Mesenteric fat pad (tissue), 1 donor: ENCODE results near the gene KCNB1. TPM values are rescaled to one million over a fixed set of nuclear protein-coding genes. Genes with fewer than 3 reads are reported as not detected.
"Not testable (repeated sequence)": the region's sequence is repeated elsewhere in the genome, so short reads cannot be mapped to it uniquely, and the experiment has no call there.

Experiments
- DNase-seq: peaks from one replicate; pipeline ENCODE4 v3.0.0-alpha.2; 2020; ENCODE audit warnings: low spot score
- total RNA-seq: library from RNA; stranded (reverse); fragmentation: NEBNext Ultra II Directional; extraction: Animal tissue kit (Norgen Biotek cat#: 25700); gene quantifications from one replicate; pipeline ENCODE4 v1.2.1, GENCODE V29; 2021
- donor health status: DM: yes; HTN: yes; CAD: no.

Gene KCNB1
- total RNA-seq, 1 donor from 2014 or later: 43.0 TPM

DNA sequence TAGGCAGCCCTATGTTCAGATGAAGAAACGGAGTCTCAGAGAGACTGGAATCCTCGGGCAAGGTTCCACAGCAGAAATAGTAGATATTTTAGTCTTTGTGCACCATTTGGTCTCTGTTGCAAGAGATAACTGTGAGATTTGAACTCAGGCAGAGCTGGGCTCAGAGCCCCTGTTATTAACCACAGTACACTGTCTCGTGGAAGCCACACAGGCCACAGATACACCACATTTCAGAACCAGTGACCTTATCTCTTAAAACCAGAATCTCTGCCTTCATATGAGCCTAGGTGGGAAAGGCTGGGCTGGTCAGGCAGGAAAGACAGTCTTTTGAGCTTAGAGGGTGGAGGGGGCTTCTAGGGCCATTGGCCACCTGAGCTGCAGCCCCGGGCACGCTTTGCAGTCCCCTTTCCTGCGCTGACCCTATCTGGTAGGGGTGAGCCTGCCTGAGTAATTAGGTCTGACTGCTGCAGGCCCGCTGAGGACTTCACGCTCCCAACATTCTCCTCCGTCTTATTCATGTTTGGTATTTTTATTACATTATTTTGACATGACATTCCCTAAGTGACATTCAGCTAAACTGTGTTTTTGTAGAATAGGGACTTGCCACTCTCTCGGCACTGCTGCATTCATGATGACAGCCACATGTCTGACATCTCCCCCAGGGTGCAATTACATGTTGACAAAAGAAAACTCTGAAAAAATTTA is 71.1 kb downstream of the KCNB1 start:
- DNase-seq: no peak

- not testable (repeated sequence) for DNase-seq
Measured at GRCh38 chr20:49409975-49410621, 72.4 kb downstream of the KCNB1 start.

- DNase-seq: no peak
Measured at GRCh38 chr20:49409302-49409974, 73.0 kb downstream of the KCNB1 start.

GRCh38 chr20:49408509-49409104 is 73.9 kb downstream of the KCNB1 start:
- no peak for DNase-seq

GRCh38 chr20:49406666-49407065 is 75.8 kb downstream of the KCNB1 start:
- DNase-seq: no peak

- DNase-seq: no peak
Measured at GRCh38 chr20:49405696-49406095, 76.8 kb downstream of the KCNB1 start.

GRCh38 chr20:49405062-49405683 is 77.3 kb downstream of the KCNB1 start:
- DNase-seq: no peak

- DNase-seq: no peak
Measured at GRCh38 chr20:49404461-49404860, 78.0 kb downstream of the KCNB1 start.

DNA sequence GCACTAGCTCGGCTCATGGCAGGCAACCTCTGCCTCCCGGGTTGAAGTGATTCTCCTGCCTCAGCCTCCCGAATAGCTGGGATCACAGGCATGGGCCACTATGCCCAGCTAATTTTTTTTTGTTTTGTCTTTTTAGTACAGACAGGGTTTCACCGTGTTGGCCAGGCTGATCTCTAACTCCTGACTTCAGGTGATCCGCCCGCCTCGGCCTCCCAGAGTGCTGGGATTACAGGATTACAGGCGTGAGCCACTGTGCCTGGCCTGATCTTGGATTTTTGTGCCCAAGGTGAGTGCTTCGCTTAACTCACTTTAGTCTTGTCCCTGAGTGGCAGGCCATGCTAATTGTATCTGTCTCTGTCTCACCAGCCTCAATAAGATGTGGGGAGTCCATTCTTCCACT is 78.6 kb downstream of the KCNB1 start:
- DNase-seq: no peak

GRCh38 chr20:49403012-49403411 is 79.5 kb downstream of the KCNB1 start:
- DNase-seq: no peak

DNA sequence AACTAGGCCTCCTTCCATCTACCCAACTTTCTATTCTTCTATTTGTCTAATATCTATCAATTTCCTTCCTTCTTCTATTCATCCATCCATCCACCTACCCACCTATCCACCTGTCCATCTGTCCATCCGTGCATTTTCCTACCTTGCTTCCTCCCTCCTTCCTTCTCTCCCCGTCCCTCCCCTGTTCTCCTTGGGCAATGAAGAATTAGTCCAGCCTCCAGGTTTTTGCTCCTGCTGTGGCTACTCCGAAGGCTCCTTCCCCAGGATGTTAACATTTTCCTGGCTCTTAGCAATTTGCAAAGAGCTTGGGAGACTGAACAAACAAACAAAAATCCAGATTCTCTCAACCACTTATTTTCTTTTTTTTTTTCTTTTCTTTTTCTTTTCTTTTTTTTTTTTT is 81.6 kb downstream of the KCNB1 start:
- no peak for DNase-seq

- DNase-seq: no peak
Measured at GRCh38 chr20:49400410-49400809, 82.1 kb downstream of the KCNB1 start.

- DNase-seq: no peak
Measured at GRCh38 chr20:49399329-49399728, 83.1 kb downstream of the KCNB1 start.

DNA sequence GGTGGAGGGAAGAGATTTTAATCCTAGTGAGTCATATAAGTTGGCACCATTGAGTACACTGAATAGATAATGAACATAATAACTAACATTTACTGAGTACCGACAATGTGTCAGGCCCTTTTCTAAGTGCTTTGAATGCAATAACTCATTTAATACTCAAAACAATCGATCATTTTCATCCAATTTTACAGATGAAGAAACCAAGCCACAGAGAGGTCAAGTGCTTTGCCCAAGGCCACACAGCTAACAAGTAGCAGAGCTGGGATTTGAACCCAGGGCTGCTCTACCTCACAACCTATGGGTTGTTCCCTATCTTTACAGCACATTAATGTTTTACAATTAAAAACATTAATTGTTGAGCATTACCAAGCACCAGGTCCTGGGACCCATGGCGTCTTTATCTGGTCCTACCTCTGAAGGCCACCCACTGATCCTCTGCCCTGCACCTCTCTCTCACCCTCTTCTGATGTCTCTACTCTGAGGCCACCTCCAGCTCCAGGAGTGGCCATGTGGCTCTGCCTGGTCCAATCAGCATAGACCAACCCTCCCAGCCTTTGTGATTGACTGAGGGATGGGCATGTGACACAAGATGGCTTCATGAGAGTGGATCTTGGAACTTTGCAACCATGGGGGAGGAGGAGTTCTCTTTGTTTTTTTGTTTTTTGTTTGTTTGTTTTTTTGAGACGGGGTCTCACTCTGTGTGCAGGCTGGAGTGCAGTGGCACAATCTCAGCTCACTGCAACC is 83.9 kb downstream of the KCNB1 start:
- no peak for DNase-seq

- DNase-seq: no peak
Measured at GRCh38 chr20:49397525-49397924, 84.9 kb downstream of the KCNB1 start.

GRCh38 chr20:49396230-49396629 is 86.2 kb downstream of the KCNB1 start:
- DNase-seq: no peak

- DNase-seq: no peak
Measured at GRCh38 chr20:49395659-49396058, 86.8 kb downstream of the KCNB1 start.

DNA sequence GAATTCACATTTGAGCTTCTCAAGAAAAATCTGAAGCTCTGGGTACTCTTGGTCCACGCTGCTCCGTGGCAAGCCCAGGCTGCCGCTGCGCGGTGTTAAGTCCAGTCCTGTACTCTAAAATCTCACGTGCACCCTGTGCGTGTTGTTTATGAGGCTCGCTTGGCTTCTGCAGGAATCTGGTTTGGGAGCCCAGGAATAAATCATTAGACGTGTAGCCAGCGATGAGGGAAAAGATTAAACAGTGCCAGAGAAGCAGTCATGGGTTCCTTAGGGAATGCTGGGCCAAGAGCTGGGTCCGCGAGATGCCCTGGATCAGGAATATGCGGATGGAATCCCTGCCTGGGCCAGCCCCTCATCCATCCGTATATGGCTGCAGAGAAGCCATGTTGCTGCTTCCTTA is 87.3 kb downstream of the KCNB1 start:
- DNase-seq: no peak

GRCh38 chr20:49394757-49395156 is 87.7 kb downstream of the KCNB1 start:
- no peak for DNase-seq

- DNase-seq: no peak
Measured at GRCh38 chr20:49394264-49394663, 88.2 kb downstream of the KCNB1 start.

GRCh38 chr20:49393803-49394202 is 88.7 kb downstream of the KCNB1 start:
- no peak for DNase-seq
